Retinal pigment epithelial cell (primary cell): ENCODE measurements around the gene KCNK10.

Source experiments
- DNase-seq: peaks from one replicate; pipeline ENCODE4 v3.0.0-alpha.2; 2010; ENCODE audit warnings: low read depth
- H3K4me3 ChIP-seq: 2 replicates; pipeline ENCODE4 v1.5.1; 2011; ENCODE audit warnings: mild to moderate bottlenecking, low read length, control low read depth, moderate library complexity
- CTCF ChIP-seq: conservative IDR thresholded peaks from 2 replicates; pipeline ENCODE4 v1.5.1; 2011; ENCODE audit warnings: low read depth, low read length, control low read depth, inconsistent platforms

The KCNK10 gene

GRCh38 chr14:88154321-88154720 is 168.7 kb downstream of the KCNK10 start:
- no peak overlapping the region for H3K4me3 ChIP-seq
- TF ChIP-seq CTCF = no peak
- no peak for DNase-seq

- no peak for DNase-seq
- H3K4me3 ChIP-seq = no peak overlapping the region
- TF ChIP-seq CTCF = no peak
Observed at GRCh38 chr14:88146881-88147649, 176.0 kb downstream of the KCNK10 start.

- H3K4me3 ChIP-seq = no peak overlapping the region
- no peak for DNase-seq
- TF ChIP-seq CTCF = no peak
Observed at GRCh38 chr14:88143810-88144209, 179.3 kb downstream of the KCNK10 start.

GRCh38 chr14:88142997-88143396 is 180.1 kb downstream of the KCNK10 start:
- no peak for DNase-seq
- no peak overlapping the region for H3K4me3 ChIP-seq
- no peak for TF ChIP-seq CTCF

GRCh38 chr14:88140874-88141273 is 182.2 kb downstream of the KCNK10 start:
- no peak for TF ChIP-seq CTCF
- DNase-seq = no peak
- no peak overlapping the region for H3K4me3 ChIP-seq

- TF ChIP-seq CTCF = no peak
- DNase-seq = no peak
- no peak overlapping the region for H3K4me3 ChIP-seq
Observed at GRCh38 chr14:88137327-88137726, 185.7 kb downstream of the KCNK10 start.
